Hematopoietic multipotent progenitor cell treated with erythropoietin and hydrocortisone succinate and interleukin-3 and kit ligand, for 15 days (in vitro differentiated cells): ENCODE results near the gene RPS6KL1.
"Not testable (repeated sequence)": the region's sequence is repeated elsewhere in the genome, so short reads cannot be mapped to it uniquely, and the experiment has no call there.

Source experiments
- DNase-seq: peaks from one replicate; pipeline ENCODE4 v3.0.0-alpha.2; 2015; ENCODE audit warnings: low spot score

The RPS6KL1 gene

DNA sequence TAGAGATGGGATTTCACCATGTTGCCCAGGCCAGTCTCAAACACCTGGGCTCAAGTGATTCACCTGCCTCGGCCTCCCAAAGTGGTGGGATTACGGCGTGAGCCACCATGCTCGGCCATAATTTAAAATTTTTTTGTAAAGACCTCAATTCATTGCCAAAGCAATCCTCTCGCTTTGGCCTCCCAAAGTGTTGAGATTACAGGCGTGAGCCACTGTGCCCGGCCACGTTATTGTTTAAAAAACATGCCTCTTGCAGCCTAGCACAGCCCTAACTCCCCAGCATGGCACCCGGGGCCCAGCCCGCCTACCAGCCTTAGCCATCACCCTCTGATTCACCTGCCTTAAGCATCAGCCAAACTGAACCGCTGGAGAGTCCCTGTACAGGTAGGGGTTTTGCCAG is 13.1 kb upstream of the RPS6KL1 start:
- DNase-seq = no peak

DNA sequence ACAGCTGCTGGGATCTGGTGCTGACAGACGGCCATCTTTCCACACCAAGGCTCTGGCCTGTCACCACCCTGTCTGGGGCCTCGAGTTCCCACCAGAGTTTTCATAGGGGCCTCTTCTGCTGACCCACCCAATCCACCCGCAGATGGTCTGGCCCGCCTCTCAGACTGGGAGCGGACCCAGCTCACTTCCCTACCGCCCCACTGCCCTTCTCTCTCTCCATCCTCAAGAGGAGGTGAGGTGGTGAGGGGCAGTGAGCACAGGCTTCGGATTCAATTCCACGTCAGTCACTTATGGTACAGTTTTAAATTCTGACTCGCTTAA is 12.3 kb upstream of the RPS6KL1 start:
- DNase-seq = no peak

DNA sequence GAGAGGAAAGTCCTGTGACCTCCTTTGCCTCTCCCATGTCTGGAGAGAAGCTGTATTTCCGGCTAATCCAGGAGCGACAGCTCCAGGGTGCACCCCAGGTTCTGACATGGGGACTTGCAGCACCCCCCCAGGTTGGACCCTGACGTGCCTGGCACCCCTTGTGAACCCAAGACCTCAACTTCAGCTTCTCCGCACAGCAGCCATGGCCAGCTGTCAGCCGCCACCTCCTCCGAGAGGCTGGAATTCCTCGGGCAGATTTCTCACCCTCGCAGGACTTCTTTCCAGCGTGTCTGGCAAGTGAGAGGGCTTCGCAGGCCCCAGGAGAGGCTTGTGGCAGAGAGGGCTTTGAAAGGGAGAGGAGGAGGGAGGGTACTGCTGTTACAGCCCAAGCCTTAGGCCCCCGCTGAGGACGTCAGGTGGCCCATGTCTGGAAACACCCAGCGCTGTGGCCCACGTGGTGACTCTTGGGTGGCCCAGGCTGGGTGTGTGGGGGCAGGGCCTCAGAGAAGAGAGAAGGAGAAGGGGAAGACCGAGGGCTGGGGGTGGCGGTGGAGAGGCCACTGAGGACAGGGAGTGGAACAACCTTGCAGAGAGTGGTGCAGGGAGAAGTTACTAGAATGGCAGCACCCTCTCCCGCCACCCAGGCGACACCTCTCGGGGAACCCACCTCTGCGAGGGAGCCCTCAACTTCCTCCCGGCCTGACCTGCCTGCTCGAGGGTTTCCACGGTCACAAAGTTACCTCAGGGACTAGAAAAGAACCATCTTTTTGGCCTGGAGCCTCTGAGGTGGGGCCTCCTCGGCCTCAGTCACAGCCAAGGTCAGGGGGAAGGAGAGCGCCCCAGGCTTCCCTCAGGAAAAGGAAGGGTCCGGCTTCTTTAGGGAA is 11.7 kb upstream of the RPS6KL1 start:
- no peak for DNase-seq

DNA sequence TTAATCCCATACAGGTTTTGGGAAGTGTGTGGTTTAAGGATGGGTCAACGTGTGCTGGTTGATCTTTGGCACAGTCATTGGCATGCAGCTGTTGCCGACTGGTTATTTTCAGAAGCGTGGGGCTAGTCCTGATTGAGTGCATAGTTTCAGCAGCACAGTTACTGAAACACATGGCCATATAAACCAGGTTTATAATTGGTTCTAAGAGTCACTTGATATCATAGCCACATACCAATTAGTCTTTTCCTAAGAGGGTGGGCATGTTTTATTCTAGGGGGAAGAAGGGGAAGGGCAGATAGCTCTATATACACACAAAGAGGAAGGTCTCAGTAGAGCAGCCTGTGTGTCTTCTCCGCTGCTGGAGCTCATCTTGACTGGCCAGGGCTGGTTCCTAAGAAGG is 11.0 kb upstream of the RPS6KL1 start:
- no peak for DNase-seq

DNA sequence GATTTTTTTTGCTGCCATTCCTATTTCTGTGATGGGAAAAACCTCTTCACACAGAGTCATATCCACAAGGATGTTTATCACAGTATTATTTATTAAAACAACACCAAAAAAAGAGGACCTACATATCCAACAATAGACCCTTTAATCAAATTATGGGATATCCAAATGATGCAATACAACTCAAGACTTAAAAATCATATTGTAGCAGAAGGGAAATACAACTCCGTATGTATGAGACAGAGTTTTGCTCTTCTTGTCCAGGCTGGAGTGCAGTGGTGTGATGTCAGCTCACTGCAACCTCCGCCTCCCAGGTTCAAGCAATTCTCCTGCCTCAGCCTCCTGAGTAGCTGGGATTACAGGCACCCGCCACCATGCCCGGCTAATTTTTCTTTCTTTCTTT is 9.9 kb upstream of the RPS6KL1 start:
- not testable (repeated sequence) for DNase-seq

DNA sequence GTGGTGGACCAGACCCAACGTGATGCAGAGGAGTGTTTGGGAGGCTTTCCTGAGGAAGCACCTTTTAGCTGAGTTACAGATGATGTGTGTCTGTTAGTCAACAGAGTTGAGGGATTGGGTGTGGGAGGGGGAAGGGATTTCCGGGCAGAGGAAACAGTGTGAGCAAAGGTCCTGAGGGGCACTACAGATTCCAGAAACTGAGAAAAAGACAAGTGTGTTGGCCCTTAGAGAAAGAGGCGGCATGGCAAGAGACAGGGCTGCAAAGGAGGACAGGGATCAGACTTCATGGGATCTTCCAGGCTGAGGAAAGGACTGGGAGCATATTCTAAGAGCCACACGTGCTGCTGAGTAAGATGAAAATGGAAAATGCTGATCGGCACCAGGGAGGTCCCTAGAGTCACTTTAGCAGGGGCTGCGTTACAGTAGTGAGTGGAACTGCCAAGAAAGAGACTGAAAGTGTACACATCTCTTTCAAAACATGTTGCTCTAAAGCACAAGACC is 9.4 kb upstream of the RPS6KL1 start:
- no peak for DNase-seq

DNA sequence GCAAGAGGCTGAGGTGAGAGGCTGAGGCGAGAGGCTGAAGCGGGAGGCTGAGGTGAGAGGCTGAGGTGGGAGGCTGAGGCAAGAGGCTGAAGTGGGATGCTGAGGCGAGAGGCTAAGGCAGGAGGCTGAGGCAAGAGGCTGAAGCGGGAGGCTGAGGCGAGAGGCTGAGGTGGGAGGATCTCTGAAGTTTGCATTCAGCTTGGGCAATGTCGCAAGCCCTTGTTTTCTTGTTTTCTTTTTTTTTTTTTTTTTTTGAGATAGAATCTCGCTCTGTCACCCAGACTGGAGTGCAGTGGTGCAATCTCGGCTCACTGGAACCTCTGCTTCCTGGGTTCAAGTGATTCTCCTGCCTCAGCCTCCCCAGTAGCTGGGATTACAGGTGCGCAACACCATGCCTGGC is 8.7 kb upstream of the RPS6KL1 start:
- not testable (repeated sequence) for DNase-seq

DNA sequence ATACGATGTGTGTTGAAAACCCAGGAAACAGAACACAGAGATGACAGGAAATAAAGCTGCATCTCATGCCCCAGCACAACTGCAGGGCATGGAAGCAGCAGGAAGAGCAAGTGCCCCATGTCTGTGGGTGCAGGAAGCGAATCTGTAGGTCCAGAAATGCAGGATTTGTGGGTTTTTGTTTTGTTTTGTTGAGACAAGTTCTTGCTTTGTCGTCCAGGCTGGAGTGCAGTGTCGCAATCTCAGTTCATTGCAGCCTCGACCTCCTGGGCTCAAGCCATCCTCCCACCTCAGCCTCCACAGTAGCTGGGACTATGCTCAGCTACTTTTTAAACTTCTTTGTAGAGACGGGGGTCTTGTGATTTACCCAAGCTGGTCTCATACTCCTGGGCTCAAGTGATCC is 6.2 kb upstream of the RPS6KL1 start:
- DNase-seq = no peak

DNA sequence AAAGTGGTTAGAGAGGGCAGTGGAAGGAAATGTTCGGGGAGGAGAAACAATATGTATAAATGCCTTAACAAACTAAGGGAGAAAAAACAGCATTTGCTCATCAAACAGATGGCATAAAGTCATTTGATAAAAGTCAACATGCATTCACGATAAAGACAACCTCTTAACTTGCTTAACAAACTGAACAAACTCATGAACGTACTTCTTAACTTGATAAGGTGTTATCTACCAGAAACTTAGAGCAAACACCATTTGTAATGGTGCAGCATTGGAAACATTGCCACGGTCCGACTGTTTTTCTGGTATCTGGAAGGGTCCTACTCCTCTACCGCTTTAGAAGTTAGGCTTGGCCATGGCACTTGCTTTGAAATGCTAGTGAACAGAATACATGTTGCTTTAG is 4.2 kb upstream of the RPS6KL1 start:
- peak; percentile 74 for DNase-seq

DNA sequence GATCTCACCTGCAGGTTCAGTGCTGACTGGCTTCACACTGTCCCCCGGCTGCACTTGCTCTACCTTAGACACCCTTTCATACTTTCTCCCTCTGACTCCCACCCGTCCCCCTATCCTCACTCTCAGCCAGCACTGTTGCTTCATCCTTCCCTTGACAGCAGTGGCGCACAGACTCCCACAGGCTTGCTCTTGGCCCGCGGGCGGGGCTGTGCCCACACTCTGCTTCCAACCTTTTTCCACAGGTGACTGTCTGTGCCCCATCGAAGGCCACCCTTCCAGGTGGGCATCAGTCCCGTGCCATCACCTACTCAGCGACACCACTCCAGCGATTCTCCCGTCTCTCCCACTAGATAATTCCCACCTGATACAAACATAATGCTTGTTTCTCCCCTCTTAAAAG is 1.0 kb upstream of the RPS6KL1 start:
- DNase-seq = no peak

DNA sequence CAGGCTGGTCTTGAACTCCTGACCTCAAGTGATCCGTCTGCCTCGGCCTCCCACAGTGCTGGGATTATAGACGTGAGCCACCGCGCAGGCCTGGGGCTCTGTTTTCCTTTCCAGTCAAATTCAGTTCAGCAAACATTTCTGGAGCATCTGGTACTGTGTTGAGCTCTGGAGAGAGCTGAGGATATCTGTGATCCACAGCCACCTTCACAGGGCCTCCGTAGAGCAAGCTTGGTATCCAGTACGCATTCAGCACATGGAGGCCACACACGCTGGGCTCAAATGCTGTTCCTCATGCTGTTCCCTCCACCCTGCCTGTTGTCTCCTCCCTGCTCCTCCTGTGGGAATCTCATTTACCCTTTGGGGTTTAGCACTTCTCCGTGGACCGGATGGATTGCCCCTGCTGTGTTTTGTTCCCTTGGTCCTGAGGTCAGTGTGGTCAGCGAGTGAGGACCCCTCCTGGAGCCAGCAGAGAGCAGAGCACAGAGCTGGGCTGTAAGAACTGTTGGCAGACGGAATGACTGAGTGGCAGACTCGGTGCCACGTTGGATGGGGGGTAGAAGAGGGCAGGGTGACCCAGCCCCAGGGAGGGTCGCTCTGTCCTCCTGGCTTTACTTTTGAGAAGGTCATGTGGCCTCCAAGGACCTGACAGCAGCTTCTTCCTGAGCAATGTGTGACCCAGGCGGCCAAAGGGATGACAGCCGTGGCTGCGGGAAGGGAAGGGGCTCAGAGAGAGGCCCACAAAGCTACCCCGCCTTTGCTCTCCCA is 891 bp downstream of the RPS6KL1 start:
- no peak for DNase-seq

DNA sequence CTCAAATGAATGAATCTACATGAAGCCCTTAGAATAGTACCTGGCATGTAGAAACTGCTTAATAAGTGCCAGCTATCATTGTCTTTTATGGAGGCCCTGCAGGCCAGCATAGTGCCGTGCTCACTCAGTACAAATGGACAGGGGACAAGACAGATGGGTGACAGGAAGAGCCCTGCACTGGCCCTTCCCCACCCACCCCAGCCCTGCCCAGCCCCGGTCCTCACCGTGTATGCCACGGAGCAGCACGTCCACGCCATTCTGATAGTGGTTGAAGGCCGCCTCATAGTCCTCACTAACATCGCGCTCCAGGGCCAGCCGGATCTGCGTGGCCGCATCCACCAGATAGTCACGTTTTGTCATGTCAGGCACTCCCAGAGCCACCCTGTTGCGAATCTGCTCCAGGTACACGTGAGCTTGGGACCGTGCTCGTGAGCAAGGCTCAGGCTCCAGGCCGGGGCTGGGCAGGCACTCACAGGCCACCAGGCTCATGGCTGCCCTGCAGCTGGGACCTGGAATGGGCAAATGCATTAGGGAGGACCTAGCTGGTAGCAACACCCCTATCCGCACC is 1.9 kb downstream of the RPS6KL1 start:
- no peak for DNase-seq

DNA sequence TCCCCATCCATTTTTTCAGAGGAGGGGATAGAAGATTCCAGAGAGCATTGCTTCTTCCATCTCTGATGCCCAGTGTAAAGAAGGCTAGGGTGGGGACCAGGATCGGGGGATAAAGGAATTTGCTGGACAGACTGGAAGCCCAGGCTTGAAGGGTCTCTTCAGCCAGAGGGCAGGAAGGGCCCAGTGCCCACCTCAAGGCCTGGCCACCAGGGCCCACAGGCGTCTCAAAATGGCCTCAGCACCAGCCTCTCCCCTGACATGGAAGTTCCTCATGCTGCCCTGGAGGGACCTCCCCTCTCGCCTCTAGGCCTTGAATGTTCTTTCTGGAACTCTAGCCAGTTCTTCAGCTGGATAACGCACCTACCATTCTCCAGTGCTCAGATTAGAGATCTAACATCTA is 2.8 kb downstream of the RPS6KL1 start:
- DNase-seq = no peak

DNA sequence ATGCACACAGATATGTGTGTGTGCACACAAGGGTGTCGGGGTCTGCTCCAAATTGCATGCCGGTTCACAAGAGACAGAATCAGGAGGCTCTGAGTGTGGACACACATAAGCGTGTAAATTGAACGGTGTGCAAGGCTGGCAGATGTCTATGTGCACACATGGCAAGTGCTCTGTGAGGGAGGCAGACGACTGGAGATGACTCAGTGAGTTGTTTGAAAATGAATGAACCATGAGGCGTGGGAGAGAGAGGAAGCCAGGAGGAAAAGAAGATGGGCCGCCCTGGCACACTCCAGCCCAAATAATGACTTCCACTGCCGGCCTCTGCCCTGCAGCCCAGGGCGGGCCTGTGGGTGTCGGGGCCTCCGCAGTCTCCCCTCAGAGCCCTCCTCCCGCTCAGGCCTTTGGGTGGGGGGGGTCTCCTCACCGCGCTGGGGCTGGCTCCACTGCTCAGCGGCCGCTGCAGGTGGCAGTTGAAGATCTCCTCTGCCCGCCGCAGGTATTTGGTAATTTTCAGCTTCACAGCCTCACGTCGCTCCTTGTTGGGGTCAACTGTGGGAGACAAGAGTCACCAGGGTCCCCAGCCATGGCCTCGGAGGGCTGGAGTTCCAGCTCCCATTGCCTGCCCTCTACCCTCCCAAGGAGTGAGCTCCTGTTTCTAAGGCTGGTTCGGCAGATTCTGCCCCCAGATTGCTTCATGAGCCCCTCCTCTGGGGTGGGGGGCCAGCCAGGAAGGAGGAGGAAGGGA is 3.5 kb downstream of the RPS6KL1 start:
- DNase-seq = no peak

DNA sequence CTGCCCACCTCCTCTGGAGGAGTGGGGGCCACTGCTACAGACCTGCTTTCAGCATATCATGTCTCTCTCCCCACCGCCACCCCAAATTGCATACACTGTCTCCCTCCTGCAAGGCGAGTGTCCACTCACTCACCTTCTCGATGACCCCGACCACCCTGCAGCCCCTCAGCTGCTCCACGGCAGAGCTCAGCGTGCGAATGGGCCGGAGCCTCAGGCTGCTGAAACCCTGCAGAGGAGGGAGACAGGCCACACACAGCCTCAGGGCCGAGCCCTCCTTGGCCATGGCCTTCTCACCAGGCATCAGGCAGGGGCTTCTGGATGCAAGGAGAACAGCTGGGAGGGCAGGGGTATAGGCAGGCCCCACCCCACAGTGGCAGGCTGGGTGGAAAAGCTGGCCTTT is 4.7 kb downstream of the RPS6KL1 start:
- no peak for DNase-seq

DNA sequence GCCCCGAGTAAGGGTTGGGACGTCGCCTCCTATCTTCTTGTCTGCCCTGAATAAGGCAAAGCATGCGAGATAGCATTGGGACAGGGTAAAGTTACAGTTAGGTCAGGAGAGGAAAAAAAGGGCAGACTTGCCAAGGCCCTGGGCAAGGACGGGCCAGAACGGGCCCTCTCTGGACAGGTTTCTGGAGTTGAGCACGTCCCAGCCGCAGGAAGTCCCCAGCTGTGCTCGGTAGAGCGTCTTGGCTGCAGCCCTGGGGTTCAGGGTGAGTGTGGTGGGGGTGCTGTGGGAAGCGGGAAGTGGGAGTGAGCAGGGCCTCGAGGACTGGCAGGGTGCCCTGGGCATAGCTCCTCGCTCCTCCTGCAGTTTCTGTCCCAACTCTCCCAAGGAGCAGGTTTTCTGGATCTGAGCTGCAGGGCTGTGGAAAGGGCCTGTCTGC is 5.4 kb downstream of the RPS6KL1 start:
- no peak for DNase-seq

DNA sequence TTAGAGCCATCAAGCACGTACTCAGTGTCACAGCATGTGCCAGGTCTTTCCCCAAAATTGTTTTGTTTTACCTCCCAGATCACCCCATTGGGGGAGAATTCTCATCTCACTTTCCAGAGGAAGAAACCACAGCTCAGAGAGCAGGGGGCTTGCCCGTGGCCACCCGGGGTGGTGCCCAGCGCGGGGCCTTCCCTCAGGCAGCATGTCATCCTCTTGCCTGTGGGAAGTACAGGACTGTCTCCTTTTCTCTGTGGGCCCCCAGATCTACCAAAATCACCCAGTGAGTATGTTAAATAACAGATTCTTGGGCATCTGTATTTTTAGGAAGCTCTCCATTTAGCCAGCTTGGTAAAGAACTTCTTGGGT is 5.9 kb downstream of the RPS6KL1 start:
- no peak for DNase-seq

DNA sequence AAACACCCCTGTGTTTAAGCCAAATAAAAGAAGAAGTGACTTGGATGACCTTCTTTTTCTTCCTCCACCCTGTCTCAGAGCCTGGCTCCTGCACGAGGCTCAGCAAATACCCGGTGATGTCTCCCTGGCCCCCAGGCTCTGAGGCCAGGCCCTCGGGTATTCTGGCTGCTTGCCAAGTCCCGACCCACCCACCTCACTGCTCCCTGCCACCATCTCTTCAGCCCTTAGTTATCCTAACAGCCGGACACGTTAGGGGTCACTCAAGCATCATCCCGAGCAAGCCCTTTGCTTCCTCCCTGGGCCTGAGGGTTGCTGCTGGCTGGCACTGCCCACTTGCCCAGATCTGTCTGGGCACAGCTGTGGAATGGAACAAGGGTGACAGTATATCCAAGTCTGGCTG is 7.2 kb downstream of the RPS6KL1 start:
- DNase-seq = no peak

DNA sequence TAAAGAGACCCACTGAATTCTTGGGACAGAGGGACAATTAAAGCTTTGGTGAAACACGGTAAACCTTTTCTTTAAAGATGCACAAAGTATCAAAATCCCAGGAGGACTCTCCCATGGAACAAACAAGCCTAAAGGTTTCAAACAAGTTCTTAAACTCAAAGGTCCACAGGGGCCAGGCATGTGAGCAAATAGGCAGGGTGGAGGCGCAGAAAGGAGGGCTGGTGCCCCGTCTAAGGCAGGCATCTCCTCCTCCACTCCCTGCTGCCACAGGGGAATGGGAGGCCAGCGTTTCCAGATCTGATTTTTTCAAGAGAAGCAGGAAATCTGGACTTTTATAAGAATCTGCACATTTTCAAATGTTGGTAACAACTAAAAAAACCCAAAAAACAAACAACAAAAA is 7.6 kb downstream of the RPS6KL1 start:
- DNase-seq = no peak

DNA sequence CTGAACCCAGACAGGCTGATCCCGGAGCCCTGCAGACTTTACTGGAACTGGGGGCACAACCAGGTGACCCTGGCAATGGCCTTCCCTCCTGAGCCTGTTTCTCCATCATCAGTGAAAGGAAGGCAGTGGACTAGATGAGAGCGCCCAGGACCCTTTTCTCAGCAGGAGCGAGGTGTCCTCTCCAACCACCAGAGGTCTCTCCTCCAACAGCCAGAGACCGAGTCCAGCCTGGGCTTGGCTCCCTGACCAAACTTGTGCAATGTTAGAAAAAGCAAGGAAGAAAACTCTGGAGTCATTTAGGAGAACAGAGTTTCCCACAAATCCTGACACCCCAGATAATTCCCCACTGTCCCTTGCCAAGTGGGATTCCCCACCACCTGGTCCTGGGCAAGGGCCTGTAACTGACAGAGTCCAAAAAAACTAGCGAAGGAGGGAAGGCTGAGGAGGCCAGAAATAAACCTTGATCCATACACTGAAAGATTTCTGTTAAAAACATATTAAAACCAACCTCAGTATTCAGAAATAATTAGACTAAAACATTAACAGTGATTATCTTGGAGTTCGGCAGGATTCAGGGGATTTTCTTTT is 9.0 kb downstream of the RPS6KL1 start:
- peak; percentile 36 for DNase-seq

DNA sequence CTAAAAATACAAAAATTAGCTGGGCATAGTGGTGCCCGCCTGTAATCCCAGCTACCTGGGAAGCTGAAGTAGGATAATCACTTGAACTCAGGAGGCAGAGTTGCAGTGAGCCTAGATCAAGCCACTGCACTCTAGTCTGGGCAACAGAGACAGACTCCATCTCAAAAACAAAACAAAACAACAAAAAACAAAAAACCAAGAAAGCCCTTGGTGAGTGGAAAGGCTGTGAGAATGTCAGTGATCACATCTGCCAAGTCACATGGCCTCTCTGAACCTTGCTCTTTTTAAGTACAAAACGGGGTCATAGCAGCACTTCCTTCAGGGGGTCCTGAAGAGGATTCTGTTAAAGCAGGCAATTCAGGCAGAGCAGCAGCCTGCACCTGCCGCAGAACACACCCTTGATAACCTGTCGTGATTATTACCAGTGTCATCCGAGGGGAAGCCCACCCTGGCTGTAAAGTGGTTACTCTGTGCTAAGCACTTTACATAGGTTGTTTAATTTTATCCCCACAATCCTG is 9.6 kb downstream of the RPS6KL1 start:
- DNase-seq = no peak

DNA sequence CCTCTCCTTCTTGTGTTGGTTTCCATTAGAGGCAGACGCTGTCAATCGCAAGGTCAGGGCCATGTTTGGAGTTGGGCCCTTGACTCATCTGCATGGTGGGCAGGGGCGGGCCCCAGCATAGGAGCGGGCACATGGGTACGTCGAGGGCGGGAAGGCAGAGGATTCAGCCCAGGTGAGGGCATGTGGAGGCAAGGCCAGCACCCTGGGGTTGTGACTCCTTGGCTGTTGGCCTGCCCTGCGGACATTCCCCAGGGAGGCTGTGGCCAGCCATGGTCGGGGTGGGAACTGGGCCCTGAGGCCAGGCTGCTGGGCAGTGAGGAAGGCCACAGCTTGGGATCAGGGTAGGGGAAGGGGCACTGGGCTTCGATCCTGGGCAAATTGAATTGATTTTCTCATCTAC is 10.3 kb downstream of the RPS6KL1 start:
- DNase-seq = no peak
